ENCODE data around the gene RFC5.

- TF ChIP-seq, protein P1, sequence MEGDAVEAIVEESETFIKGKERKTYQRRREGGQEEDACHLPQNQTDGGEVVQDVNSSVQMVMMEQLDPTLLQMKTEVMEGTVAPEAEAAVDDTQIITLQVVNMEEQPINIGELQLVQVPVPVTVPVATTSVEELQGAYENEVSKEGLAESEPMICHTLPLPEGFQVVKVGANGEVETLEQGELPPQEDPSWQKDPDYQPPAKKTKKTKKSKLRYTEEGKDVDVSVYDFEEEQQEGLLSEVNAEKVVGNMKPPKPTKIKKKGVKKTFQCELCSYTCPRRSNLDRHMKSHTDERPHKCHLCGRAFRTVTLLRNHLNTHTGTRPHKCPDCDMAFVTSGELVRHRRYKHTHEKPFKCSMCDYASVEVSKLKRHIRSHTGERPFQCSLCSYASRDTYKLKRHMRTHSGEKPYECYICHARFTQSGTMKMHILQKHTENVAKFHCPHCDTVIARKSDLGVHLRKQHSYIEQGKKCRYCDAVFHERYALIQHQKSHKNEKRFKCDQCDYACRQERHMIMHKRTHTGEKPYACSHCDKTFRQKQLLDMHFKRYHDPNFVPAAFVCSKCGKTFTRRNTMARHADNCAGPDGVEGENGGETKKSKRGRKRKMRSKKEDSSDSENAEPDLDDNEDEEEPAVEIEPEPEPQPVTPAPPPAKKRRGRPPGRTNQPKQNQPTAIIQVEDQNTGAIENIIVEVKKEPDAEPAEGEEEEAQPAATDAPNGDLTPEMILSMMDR (conservative IDR thresholded peaks at IDR 0.05; ENCODE audit: low read depth, low read length), result no peak
- no peak for TF ChIP-seq EZH2 (IDR thresholded peaks at IDR 0.05; ENCODE audit: borderline replicate concordance, low read depth, low read length, poor library complexity, severe bottlenecking)
Observed at GRCh38 chr12:118061873-118062843, 45.7 kb downstream of the RFC5 start.
